Esophagus (tissue), 2 donors: ENCODE results near the gene DPP10. TPM values are rescaled to one million over a fixed set of nuclear protein-coding genes. Genes with fewer than 3 reads are reported as not detected.

Source experiments
- H3K27ac ChIP-seq, 2 donors: one replicate each; pipeline ENCODE4 v1.5.1; 2013; ENCODE audit warnings: low read depth in 2 of 2, mild to moderate bottlenecking in 2 of 2, inconsistent platforms in 1 of 2, low read length in 1 of 2, moderate library complexity in 1 of 2
- H3K27me3 ChIP-seq, 2 donors: one replicate each; pipeline ENCODE4 v1.6.1; 2013; ENCODE audit warnings: low read length in 2 of 2, control low read depth in 1 of 2, mild to moderate bottlenecking in 1 of 2; ENCODE audit not compliant: insufficient read depth in 2 of 2, control insufficient read depth in 1 of 2
- H3K36me3 ChIP-seq, 2 donors: one replicate each; pipeline ENCODE4 v1.6.1; 2013; ENCODE audit warnings: low read length in 1 of 2; ENCODE audit not compliant: control insufficient read depth in 2 of 2, insufficient read depth in 2 of 2
- H3K4me1 ChIP-seq, 2 donors: one replicate each; pipeline ENCODE4 v1.6.1; 2013; ENCODE audit warnings: low read length in 1 of 2; ENCODE audit not compliant: control insufficient read depth in 2 of 2, insufficient read depth in 2 of 2
- H3K4me3 ChIP-seq, 2 donors: one replicate each; pipeline ENCODE4 v1.5.1; 2013; ENCODE audit warnings: low read length in 2 of 2, mild to moderate bottlenecking in 2 of 2, low read depth in 1 of 2, moderate library complexity in 1 of 2
- H3K9me3 ChIP-seq, 2 donors: one replicate each; pipeline ENCODE4 v1.6.1; 2013; ENCODE audit warnings: mild to moderate bottlenecking in 2 of 2, low read depth in 1 of 2, low read length in 1 of 2, moderate library complexity in 1 of 2; ENCODE audit not compliant: control insufficient read depth in 2 of 2, insufficient read depth in 1 of 2
- WGBS, 2 donors: extraction: QIAGEN DNeasy Blood & Tissue Kit; methylation state at CpG; one replicate each; pipeline ENCODE4 v1.1.7; 2013; 5-methylcytosine and 5-hydroxymethylcytosine counted together
- polyA plus RNA-seq, 2 donors: library from polyadenylated mRNA; stranded (reverse); fragments of 200-250 nt; gene quantifications; one replicate each; pipeline ENCODE4 v1.2.3, GENCODE V29; 2013
- donor health status: healthy with polysubstance abuse.
- donor health status: Bipolar disorder and iron deficiency.

DPP10 gene
- polyA plus RNA-seq, 2 donors, result 0.02 to 0.13 TPM

DNA sequence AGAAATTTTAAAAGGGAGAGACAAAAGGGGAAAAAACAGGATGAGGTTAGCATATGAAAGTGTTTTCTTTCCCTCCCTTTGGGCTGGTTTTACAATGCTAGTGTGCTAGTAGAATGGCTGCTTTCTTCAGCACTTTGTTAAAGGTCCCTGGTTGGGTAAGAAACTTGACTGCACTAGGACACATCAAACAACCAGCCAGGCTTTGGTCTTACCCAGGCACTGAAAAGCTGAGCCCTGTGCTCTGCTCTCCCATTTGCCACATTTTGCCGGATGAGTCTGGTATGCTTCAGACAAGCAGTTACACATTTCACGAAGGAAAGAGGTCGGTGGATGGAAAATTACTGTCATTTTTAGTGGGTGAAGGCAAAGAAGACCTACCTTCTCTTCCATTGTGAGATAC, 242.0 kb downstream of the DPP10 start:
- 80 to 86% methylated on average over 3 of the region's 3 CpGs for WGBS, 2 donors
- no peaks in the 10 kb centered on the region for H3K27me3 ChIP-seq
- H3K36me3 ChIP-seq, result no peaks in the 10 kb centered on the region
- no peak overlapping the region for H3K27ac ChIP-seq
- no peak overlapping the region for H3K4me3 ChIP-seq
- no peaks in the 10 kb centered on the region for H3K9me3 ChIP-seq
- H3K4me1 ChIP-seq, result no peaks in the 10 kb centered on the region

DNA sequence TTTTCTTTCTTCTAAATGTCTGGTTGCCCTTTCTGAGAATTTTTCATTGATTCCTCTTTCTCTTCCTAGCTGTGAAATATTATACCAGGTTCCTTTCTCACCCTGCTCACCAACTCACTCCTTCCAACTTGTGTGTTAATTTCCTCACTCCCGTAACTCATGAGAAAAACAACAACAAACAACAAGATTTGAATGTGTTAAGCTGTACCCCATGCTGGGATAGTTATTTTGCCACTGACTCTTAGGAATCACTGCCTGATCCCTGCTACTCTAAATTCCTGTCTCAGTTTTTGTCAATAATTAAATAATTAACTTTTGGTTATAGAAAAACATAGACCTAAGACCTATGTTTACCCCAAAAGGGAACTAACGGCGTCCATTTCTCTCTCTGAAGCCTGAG, 242.7 kb downstream of the DPP10 start:
- Histone ChIP-seq H3K9me3 (no peaks in the 10 kb centered on the region), H3K36me3 (no peaks in the 10 kb centered on the region), H3K4me3 (no peak overlapping the region), H3K27ac (no peak overlapping the region), H3K4me1 (no peaks in the 10 kb centered on the region), H3K27me3 (no peaks in the 10 kb centered on the region)
- 68 to 75% methylated on average over 3 of the region's 3 CpGs for WGBS, 2 donors

DNA sequence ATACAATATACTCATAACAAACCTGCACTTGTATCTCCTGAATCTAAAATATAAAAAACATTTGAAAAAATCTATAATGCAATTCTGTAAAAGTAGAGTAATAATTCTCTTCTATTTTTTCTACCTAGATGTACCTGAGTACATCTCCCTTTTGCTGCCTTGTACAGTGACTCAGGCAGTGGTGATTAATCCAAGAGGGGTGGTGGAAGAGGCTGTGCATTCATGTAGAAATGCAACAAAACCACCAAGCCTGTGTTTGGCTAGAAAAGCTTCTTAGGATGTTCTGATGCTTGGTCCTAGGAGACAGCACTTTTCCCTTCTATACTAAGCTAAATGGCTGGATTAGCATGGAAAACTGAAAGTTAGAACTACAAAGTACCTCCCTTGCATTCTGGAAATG, 245.8 kb downstream of the DPP10 start:
- Histone ChIP-seq H3K9me3 (no peaks in the 10 kb centered on the region), H3K4me3 (no peak overlapping the region), H3K36me3 (no peaks in the 10 kb centered on the region), H3K4me1 (no peaks in the 10 kb centered on the region), H3K27ac (no peak overlapping the region), H3K27me3 (no peaks in the 10 kb centered on the region)

DNA sequence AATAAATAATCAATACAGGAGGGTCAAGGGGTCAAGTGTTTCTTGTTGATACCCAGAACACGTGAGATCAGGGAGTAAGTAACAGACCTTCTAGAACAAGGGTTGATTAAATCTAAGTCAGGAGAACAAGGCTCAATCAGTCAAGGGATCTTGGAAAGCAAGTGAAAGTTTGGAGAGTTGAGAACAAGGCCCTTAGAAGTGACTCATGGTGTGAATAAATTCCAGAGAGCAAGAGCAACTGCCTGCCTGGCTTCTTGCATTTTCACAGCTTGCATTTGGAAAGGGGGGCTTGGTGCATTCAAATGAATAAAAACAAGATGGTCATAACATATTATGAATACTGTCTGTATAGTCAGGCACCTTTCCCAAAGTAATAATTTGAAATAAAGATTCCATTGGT, 256.1 kb downstream of the DPP10 start:
- Histone ChIP-seq H3K4me3 (no peak overlapping the region), H3K9me3 (no peaks in the 10 kb centered on the region), H3K27ac (no peak overlapping the region), H3K36me3 (no peaks in the 10 kb centered on the region), H3K4me1 (no peaks in the 10 kb centered on the region), H3K27me3 (no peaks in the 10 kb centered on the region)
- WGBS, 2 donors, result 40 to 75% methylated on average over 1 of the region's 1 CpG

DNA sequence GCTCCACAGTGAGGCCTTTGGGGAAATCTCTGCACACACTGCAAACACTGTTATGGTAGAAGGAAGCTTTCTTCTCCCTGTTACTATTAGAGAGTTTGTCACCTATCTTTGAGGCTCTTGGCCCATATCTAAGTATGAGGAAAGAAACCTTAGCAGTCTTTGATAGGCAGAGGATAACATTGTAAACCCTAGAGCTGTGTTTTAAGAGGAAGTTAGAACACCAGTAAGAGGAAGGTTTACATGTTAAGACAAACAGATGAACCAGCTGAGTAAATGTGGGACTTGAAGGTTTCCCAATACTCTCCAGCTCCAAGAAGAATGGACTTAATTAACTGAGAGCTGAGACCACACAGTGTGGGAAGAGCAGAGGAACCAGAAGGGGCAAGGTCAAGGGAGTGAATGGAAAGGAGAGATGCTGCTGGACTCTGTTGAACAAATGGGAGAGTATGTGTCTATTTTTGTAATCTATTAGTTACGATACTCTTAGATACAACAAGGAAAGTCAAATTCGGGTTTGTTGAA, 257.0 kb downstream of the DPP10 start:
- no peaks in the 10 kb centered on the region for H3K9me3 ChIP-seq
- no peaks in the 10 kb centered on the region for H3K36me3 ChIP-seq
- no peak overlapping the region for H3K4me3 ChIP-seq
- no peaks in the 10 kb centered on the region for H3K27me3 ChIP-seq
- H3K4me1 ChIP-seq, result no peaks in the 10 kb centered on the region
- WGBS, 2 donors, result 91 to 98% methylated on average over 2 of the region's 2 CpGs
- H3K27ac ChIP-seq, result no peak overlapping the region

DNA sequence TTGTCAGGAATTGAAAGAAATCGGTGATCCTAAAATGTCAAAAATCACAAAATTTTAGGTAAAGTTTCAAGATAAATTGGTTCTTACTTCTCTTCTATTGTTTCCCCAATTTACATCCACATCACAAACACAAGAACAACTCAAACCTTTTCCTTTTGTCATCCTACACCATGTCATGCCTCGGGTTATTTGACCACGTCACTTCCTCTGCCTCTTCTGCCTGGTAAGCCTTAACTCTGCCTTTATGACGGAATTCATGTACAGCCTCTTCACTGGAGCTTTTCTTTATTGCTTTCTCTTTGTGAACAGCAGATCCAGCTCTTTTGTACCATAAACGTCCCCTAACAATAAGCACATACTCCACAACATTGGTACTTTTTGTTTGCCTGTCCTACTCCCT, 258.0 kb downstream of the DPP10 start:
- H3K9me3 ChIP-seq, result no peaks in the 10 kb centered on the region
- H3K4me3 ChIP-seq, result no peak overlapping the region
- no peaks in the 10 kb centered on the region for H3K4me1 ChIP-seq
- no peaks in the 10 kb centered on the region for H3K36me3 ChIP-seq
- H3K27me3 ChIP-seq, result no peaks in the 10 kb centered on the region
- WGBS, 2 donors, result 62% methylated on average over 5 of the region's 5 CpGs
- no peak overlapping the region for H3K27ac ChIP-seq

DNA sequence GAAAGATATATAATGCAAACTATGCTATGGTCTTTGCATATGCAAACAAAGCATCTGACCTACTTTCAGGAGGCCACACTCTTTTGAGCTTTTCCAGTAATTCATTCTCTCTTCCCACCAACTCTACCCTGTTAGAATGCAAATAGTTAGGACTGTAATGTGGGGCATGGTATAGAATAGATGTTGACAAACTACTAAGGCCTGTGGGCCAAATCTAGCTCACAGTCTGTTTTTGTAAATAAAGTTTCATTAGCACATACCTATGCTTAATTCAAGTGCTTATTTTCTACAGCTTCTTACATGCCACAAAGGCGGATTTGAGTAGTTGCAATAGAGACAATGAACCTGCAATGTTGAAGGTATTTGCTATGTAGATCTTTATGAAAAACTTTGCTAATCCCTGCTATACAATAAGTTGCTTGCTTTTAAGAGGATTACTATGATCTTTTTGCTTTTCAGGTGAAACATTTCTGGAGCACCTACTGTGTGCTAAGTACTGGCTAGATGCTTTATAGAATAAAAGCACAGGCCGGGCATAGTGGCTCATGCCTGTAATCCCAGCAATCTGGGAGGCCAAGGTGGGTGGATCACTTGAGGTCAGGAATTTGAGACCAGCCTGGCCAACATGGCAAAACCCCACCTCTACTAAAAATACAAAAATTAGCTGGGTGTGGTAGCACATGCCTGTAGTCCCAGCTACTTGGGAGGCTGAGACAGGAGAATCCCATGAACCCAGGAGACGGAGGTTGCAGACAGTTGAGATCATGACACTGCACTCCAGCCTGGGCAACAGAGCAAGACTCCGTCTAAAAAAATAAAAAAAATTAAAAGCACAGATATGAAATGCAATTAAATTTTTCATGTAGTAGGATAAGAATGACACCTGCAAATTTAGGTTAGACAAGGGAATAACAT, 267.8 kb downstream of the DPP10 start:
- WGBS, 2 donors, result 76 to 79% methylated on average over 4 of the region's 4 CpGs
- H3K36me3 ChIP-seq, result no peaks in the 10 kb centered on the region

DNA sequence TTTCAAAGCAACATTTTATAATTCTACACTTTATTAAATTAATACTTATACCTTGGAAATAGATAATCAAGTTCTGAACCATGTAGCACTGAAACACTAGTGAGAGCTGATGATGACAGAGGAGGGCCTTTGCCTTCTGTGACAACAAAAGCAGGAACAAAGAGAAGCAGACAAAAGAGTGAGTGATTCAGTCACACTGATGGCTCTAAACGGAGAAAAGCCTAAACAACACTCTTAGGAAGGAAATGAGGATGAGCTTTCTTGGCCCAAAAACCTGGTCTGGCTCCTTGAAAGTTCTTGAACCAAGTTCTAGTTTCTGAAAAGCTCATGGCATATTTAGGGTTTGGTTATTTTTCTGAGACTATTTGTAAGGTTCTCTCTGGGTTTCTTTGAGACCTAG, 271.9 kb downstream of the DPP10 start:
- Histone ChIP-seq H3K36me3 (no peaks in the 10 kb centered on the region), H3K4me3 (no peak overlapping the region), H3K9me3 (no peaks in the 10 kb centered on the region), H3K4me1 (no peaks in the 10 kb centered on the region), H3K27me3 (no peaks in the 10 kb centered on the region), H3K27ac (no peak overlapping the region)
- WGBS, 2 donors, result 14 to 20% methylated on average over 1 of the region's 1 CpG

More for the DNA sequence above, 267.8 kb downstream of the DPP10 start:
- Histone ChIP-seq H3K27me3 (no peaks in the 10 kb centered on the region), H3K4me3 (no peak overlapping the region), H3K27ac (no peak overlapping the region), H3K4me1 (no peaks in the 10 kb centered on the region), H3K9me3 (no peaks in the 10 kb centered on the region)

DNA sequence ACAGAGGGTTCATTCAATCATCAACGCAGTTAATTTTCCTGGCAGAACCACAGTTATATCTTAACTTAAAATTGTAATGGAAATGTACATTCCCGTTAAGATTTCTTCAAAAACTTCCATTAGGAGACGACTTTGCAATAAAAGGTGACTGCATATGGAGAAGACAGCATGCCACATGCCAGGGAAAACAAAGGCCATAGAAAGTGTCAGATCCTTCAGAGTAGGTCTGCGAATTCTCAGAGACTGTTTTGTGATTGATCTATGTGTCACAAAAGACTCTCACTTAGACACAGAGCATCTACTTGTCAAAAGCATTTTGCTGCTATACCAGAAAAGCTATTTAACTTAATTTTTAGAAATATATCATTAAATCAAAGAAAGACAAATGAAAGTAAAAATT, 274.6 kb downstream of the DPP10 start:
- 56 to 62% methylated on average over 4 of the region's 4 CpGs for WGBS, 2 donors
- no peak overlapping the region for H3K4me3 ChIP-seq
- no peaks in the 10 kb centered on the region for H3K9me3 ChIP-seq
- H3K36me3 ChIP-seq, result no peaks in the 10 kb centered on the region
- H3K27ac ChIP-seq, result no peak overlapping the region
- no peaks in the 10 kb centered on the region for H3K27me3 ChIP-seq
- H3K4me1 ChIP-seq, result no peaks in the 10 kb centered on the region

DNA sequence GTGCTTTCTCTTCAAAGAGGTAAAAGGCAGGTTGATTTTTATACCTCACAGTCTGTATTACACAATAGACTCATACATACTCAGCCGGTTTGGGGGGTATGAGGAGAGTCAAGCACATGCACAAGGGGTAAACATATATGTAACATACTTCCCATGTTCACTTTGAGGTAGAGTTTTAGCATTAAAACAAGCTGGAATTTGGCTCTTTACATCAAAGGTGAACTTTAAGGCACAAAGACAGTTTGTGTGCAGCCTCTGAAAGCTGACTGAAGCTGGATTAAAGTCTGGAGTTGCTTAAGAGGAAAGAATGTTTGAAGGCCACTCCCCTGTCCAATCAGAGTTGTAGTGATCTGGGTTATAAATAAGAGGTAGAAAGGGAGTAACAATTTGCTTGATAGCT, 282.0 kb downstream of the DPP10 start:
- no peaks in the 10 kb centered on the region for H3K27me3 ChIP-seq
- no peaks in the 10 kb centered on the region for H3K9me3 ChIP-seq
- no peaks in the 10 kb centered on the region for H3K36me3 ChIP-seq
- no peak overlapping the region for H3K27ac ChIP-seq
- no peak overlapping the region for H3K4me3 ChIP-seq
- no peaks in the 10 kb centered on the region for H3K4me1 ChIP-seq
- WGBS, 2 donors, result 49 to 52% methylated on average over 1 of the region's 1 CpG
